Stomach (tissue), 9 donors: ENCODE measurements around the gene OARD1. TPM values are rescaled to one million over a fixed set of nuclear protein-coding genes. Genes with fewer than 3 reads are reported as not detected.

Experiments
- DNase-seq, 2 donors: peaks; one replicate each; pipeline versions ENCODE4 v3.0.0 to v3.0.0-alpha.2; 2013 to 2019
- H3K27ac ChIP-seq, 5 donors: fragments of 200-600 bp in 4 of 5; sonication (generic) in 4 of 5; one replicate each; pipeline ENCODE4 v1.5.1; 2013 to 2019; ENCODE audit warnings: mild to moderate bottlenecking in 1 of 5, moderate library complexity in 1 of 5
- H3K27me3 ChIP-seq, 3 donors: fragments of 200-600 bp; sonication (generic); one replicate each; pipeline ENCODE4 v1.5.1; 2017 to 2019; ENCODE audit warnings: mixed run types in 1 of 3
- H3K36me3 ChIP-seq, 4 donors: fragments of 200-600 bp; sonication (generic); 1 replicate in 3 of 4; 2 replicates in 1 of 4; pipeline ENCODE4 v1.5.1; 2016 to 2019
- H3K4me1 ChIP-seq, 4 donors: fragments of 200-600 bp; sonication (generic); one replicate each; pipeline ENCODE4 v1.5.1; 2016 to 2019
- H3K4me3 ChIP-seq, 4 donors: fragments of 200-600 bp; sonication (generic) in 3 of 4; one replicate each; pipeline ENCODE4 v1.5.1; 2016 to 2019; ENCODE audit warnings: mild to moderate bottlenecking in 1 of 4
- H3K9me3 ChIP-seq, 4 donors: fragments of 200-600 bp; sonication (generic); one replicate each; pipeline ENCODE4 v1.5.1; 2016 to 2019
- CTCF ChIP-seq, 7 experiments: fragments of 450-650 bp in 4 of 7; fragments of 200-600 bp in 3 of 7; sonication (generic) in 3 of 7; IDR thresholded peaks; one replicate each; pipeline ENCODE4 v1.5.1; 2016 to 2019; ENCODE audit warnings: antibody characterized with exemption in 7 of 7, control low read depth in 2 of 7, mild to moderate bottlenecking in 1 of 7
- EP300 ChIP-seq: sonication (generic); formaldehyde crosslinking; IDR thresholded peaks from one replicate; pipeline ENCODE4 v1.6.1; 2017; ENCODE audit warnings: antibody characterized with exemption
- POLR2A ChIP-seq, 4 donors: fragments of 450-650 bp; IDR thresholded peaks; one replicate each; pipeline ENCODE4 v1.6.1; 2016; ENCODE audit warnings: antibody characterized with exemption in 4 of 4, control low read depth in 2 of 4, mild to moderate bottlenecking in 1 of 4, moderate library complexity in 1 of 4
- POLR2AphosphoS5 ChIP-seq, 3 donors: sonication (generic); formaldehyde crosslinking; IDR thresholded peaks; one replicate each; pipeline ENCODE4 v1.6.1; 2016; ENCODE audit warnings: antibody characterized with exemption in 3 of 3
- WGBS, 5 donors: extraction: QIAGEN DNeasy Blood & Tissue Kit in 3 of 5; methylation state at CpG; one replicate each; pipeline versions ENCODE4 v1.1.5 to v1.1.7; 2013 to 2018; 5-methylcytosine and 5-hydroxymethylcytosine counted together
- intact Hi-C: fragments of 100-400 bp; cut with DNase I; formaldehyde crosslinking; loops from one replicate; pipeline ENCODE4 v1.15.1; 2023; ENCODE audit warnings: low total_unique reads
- polyA plus RNA-seq, 3 donors: library from polyadenylated mRNA; stranded (reverse); fragments of 200-250 nt; gene quantifications; one replicate each; pipeline ENCODE4 v1.2.3, GENCODE V29; 2013
- total RNA-seq, 5 donors: library from RNA; depleted of rRNA; stranded (reverse); fragments of >200 nt; gene quantifications; one replicate each; pipeline versions ENCODE4 v1.1.0 to v1.2.3, GENCODE V29; 2014 to 2016
- donor health status: healthy with polysubstance abuse.
- donor health status: Bipolar disorder and iron deficiency.
- donor health status: healthy.

OARD1 gene
- total and polyA plus RNA-seq, 8 donors: 1.2 to 69.0 (median 33.6) TPM

- H3K27ac ChIP-seq: peak overlapping the region in 1 of 5 donors; percentile 37
Observed at GRCh38 chr6:41036186-41036585, 36.0 kb downstream of the OARD1 start.

GRCh38 chr6:41033776-41034175 is 38.4 kb downstream of the OARD1 start:
- no peak for DNase-seq
- Histone ChIP-seq H3K36me3 (peaks cover 0 to 42% (median 12%) of the 10 kb centered on the region in 4 donors), H3K9me3 (no peaks in the 10 kb centered on the region), H3K27me3 (no peaks in the 10 kb centered on the region), H3K4me3 (no peak overlapping the region), H3K27ac (no peak overlapping the region), H3K4me1 (peaks cover 3 to 44% (median 25%) of the 10 kb centered on the region in 4 donors)
- TF ChIP-seq EP300 (no peak), POLR2A (IDR thresholded peaks at IDR 0.05) (no peak), POLR2AphosphoS5 (IDR thresholded peaks at IDR 0.05) (no peak), CTCF (IDR thresholded peaks at IDR 0.05) (no peak)
- intact Hi-C loops: no loop called here
- 84 to 95% (median 87%) methylated on average over 9 to 13 of the region's 13 CpGs for WGBS, 5 donors

More at GRCh38 chr6:41036186-41036585, 36.0 kb downstream of the OARD1 start:
- TF ChIP-seq POLR2A (IDR thresholded peaks at IDR 0.05): no peak
- TF ChIP-seq POLR2AphosphoS5 (IDR thresholded peaks at IDR 0.05): peak in 1 of 3 donors; percentile 15
- H3K4me3 ChIP-seq: peak overlapping the region in 1 of 4 donors; percentile 54
- peak in 1 of 2 donors; percentile 69 for DNase-seq
- H3K9me3 ChIP-seq: no peaks in the 10 kb centered on the region
- WGBS, 5 donors: 37 to 50% (median 44%) methylated on average over 3 of the region's 3 CpGs
- H3K4me1 ChIP-seq: peaks cover 3 to 55% (median 40%) of the 10 kb centered on the region in 4 donors
- intact Hi-C loops: no loop called here
- peaks cover 0 to 31% (median 12%) of the 10 kb centered on the region in 4 donors for H3K36me3 ChIP-seq
- H3K27me3 ChIP-seq: no peaks in the 10 kb centered on the region

- WGBS, 5 donors: 93 to 100% (median 96%) methylated on average over 1 to 15 of the region's 15 CpGs
- Histone ChIP-seq H3K27me3 (no peaks in the 10 kb centered on the region), H3K27ac (no peak overlapping the region), H3K9me3 (no peaks in the 10 kb centered on the region), H3K36me3 (peaks cover 0 to 42% (median 12%) of the 10 kb centered on the region in 4 donors), H3K4me3 (no peak overlapping the region), H3K4me1 (peaks cover 10 to 54% (median 28%) of the 10 kb centered on the region in 4 donors)
- intact Hi-C loops: no loop called here
- no peak for DNase-seq
- TF ChIP-seq CTCF (IDR thresholded peaks at IDR 0.05) (no peak), POLR2A (IDR thresholded peaks at IDR 0.05) (no peak), POLR2AphosphoS5 (IDR thresholded peaks at IDR 0.05) (no peak), EP300 (no peak)
Observed at GRCh38 chr6:41032830-41033229, 39.3 kb downstream of the OARD1 start.

GRCh38 chr6:41028561-41029412 is 43.4 kb downstream of the OARD1 start:
- H3K4me1 ChIP-seq: peaks cover 15 to 49% (median 29%) of the 10 kb centered on the region in 4 donors
- peaks cover 0 to 36% (median 6%) of the 10 kb centered on the region in 4 donors for H3K36me3 ChIP-seq
- intact Hi-C loops: loop anchor here (10.0 kb wide), 1 partner anchor 114 kb away; no protein-coding TSS in a partner anchor
- peak overlapping the region; percentile 71 to 88 (median 80) for H3K27ac ChIP-seq
- no peaks in the 10 kb centered on the region for H3K9me3 ChIP-seq
- TF ChIP-seq POLR2AphosphoS5 (IDR thresholded peaks at IDR 0.05) (no peak), CTCF (IDR thresholded peaks at IDR 0.05) (no peak), EP300 (no peak), POLR2A (IDR thresholded peaks at IDR 0.05) (no peak)
- peak overlapping the region; percentile 45 to 48 (median 47) for H3K4me3 ChIP-seq
- H3K27me3 ChIP-seq: no peaks in the 10 kb centered on the region
- DNase-seq: peak in 1 of 2 donors; percentile 30
- WGBS, 5 donors: 33 to 54% (median 39%) methylated on average over 9 to 13 of the region's 13 CpGs
